ENCODE results near the gene ZSCAN20. TPM values are rescaled to one million over a fixed set of nuclear protein-coding genes. Genes with fewer than 3 reads are reported as not detected.
A peak's percentile ranks its signal among the peaks of the same experiment; 100 is the strongest.

ZSCAN20 gene
- total and polyA plus RNA-seq, 4 donors, result 0.48 to 2.3 (median 1.3) TPM

- TF ChIP-seq ZBTB33 (IDR thresholded peaks at IDR 0.05) (no peak), ATF3 (IDR thresholded peaks at IDR 0.05) (no peak), HNF4G (IDR thresholded peaks at IDR 0.05) (no peak)
Observed at GRCh38 chr1:33494929-33495328, 22.5 kb downstream of the ZSCAN20 start (continued).

GRCh38 chr1:33497410-33497809, 25.0 kb downstream of the ZSCAN20 start:
- WGBS, result 70% methylated on average over 1 of the region's 1 CpG

GRCh38 chr1:33500547-33500946, 28.1 kb downstream of the ZSCAN20 start:
- H3K4me1 ChIP-seq (ENCODE audit: control insufficient read depth in 4 of 4, insufficient read depth in 4 of 4, low read length in 3 of 4), result no peaks in the 10 kb centered on the region
- H3K9me3 ChIP-seq (ENCODE audit: control insufficient read depth in 4 of 4, low read length in 3 of 4), result peaks cover 2 to 22% (median 11%) of the 10 kb centered on the region in 4 donors
- WGBS, result 67% methylated on average over 4 of the region's 4 CpGs
- DNase-seq (ENCODE audit: low spot score), result no peak
- no peak overlapping the region for H3K9ac ChIP-seq (ENCODE audit: low read depth in 1 of 2, low read length in 2 of 2)
- TF ChIP-seq RXRA (IDR thresholded peaks at IDR 0.05), result no peak
- no peak for TF ChIP-seq SP1 (IDR thresholded peaks at IDR 0.05)
- H3K27ac ChIP-seq (ENCODE audit: low read depth in 1 of 2, low read length in 2 of 2), result no peak overlapping the region
- no peak overlapping the region for H3K4me3 ChIP-seq (ENCODE audit: low read depth in 1 of 3, low read length in 3 of 3)
- H3K27me3 ChIP-seq (ENCODE audit: control insufficient read depth in 4 of 4, insufficient read depth in 4 of 4, low read length in 3 of 4), result no peaks in the 10 kb centered on the region
- H3K36me3 ChIP-seq (ENCODE audit: control insufficient read depth in 4 of 4, insufficient read depth in 3 of 4, low read depth in 1 of 4, low read length in 3 of 4), result peaks cover 0 to 4% (median 0%) of the 10 kb centered on the region in 4 donors

More at GRCh38 chr1:33497410-33497809, 25.0 kb downstream of the ZSCAN20 start:
- Histone ChIP-seq H3K36me3 (ENCODE audit: control insufficient read depth in 4 of 4, insufficient read depth in 3 of 4, low read depth in 1 of 4, low read length in 3 of 4) (peaks cover 0 to 20% (median 16%) of the 10 kb centered on the region in 4 donors), H3K9me3 (ENCODE audit: control insufficient read depth in 4 of 4, low read length in 3 of 4) (peaks cover 20 to 51% (median 34%) of the 10 kb centered on the region in 4 donors), H3K4me1 (ENCODE audit: control insufficient read depth in 4 of 4, insufficient read depth in 4 of 4, low read length in 3 of 4) (no peaks in the 10 kb centered on the region), H3K27me3 (ENCODE audit: control insufficient read depth in 4 of 4, insufficient read depth in 4 of 4, low read length in 3 of 4) (no peaks in the 10 kb centered on the region), H3K9ac (ENCODE audit: low read depth in 1 of 2, low read length in 2 of 2) (no peak overlapping the region), H3K27ac (ENCODE audit: low read depth in 1 of 2, low read length in 2 of 2) (no peak overlapping the region), H3K4me3 (ENCODE audit: low read depth in 1 of 3, low read length in 3 of 3) (peak overlapping the region in 1 of 3 donors; percentile 1)
- no peak for DNase-seq (ENCODE audit: low spot score)
- TF ChIP-seq ATF3 (IDR thresholded peaks at IDR 0.05) (no peak), JUND (IDR thresholded peaks at IDR 0.05) (no peak), NR2F2 (IDR thresholded peaks at IDR 0.05) (no peak), HNF4G (IDR thresholded peaks at IDR 0.05) (no peak), ZBTB33 (IDR thresholded peaks at IDR 0.05) (no peak), TAF1 (conservative IDR thresholded peaks at IDR 0.05) (no peak), RXRA (IDR thresholded peaks at IDR 0.05) (no peak)

- Histone ChIP-seq H3K9ac (ENCODE audit: low read depth in 1 of 2, low read length in 2 of 2) (no peak overlapping the region), H3K36me3 (ENCODE audit: control insufficient read depth in 4 of 4, insufficient read depth in 3 of 4, low read depth in 1 of 4, low read length in 3 of 4) (peaks cover 0 to 4% (median 0%) of the 10 kb centered on the region in 4 donors), H3K27ac (ENCODE audit: low read depth in 1 of 2, low read length in 2 of 2) (no peak overlapping the region), H3K27me3 (ENCODE audit: control insufficient read depth in 4 of 4, insufficient read depth in 4 of 4, low read length in 3 of 4) (no peaks in the 10 kb centered on the region), H3K9me3 (ENCODE audit: control insufficient read depth in 4 of 4, low read length in 3 of 4) (peaks cover 2 to 16% (median 7%) of the 10 kb centered on the region in 4 donors), H3K4me1 (ENCODE audit: control insufficient read depth in 4 of 4, insufficient read depth in 4 of 4, low read length in 3 of 4) (no peaks in the 10 kb centered on the region), H3K4me3 (ENCODE audit: low read depth in 1 of 3, low read length in 3 of 3) (no peak overlapping the region)
- no peak for DNase-seq (ENCODE audit: low spot score)
- WGBS, result 79% methylated on average over 2 of the region's 2 CpGs
- TF ChIP-seq ATF3 (IDR thresholded peaks at IDR 0.05) (no peak), FOXA2 (IDR thresholded peaks at IDR 0.05) (no peak), SP1 (IDR thresholded peaks at IDR 0.05) (no peak), TAF1 (conservative IDR thresholded peaks at IDR 0.05) (no peak), ZBTB33 (IDR thresholded peaks at IDR 0.05) (no peak), YY1 (IDR thresholded peaks at IDR 0.05) (no peak)
Observed at GRCh38 chr1:33501309-33501708, 28.9 kb downstream of the ZSCAN20 start.

Data from liver (tissue), 9 donors.